Panc1 (cell line): Measurements from ENCODE around the gene CFAP300. TPM values are rescaled to one million over a fixed set of nuclear protein-coding genes. Genes with fewer than 3 reads are reported as not detected.

Experiments
- ATAC-seq: fragments of 200-7000 bp; cut with Tn5 transposase; 2 replicates; pipeline ENCODE4 v1.9.1; 2020; ENCODE audit warnings: mild to moderate bottlenecking, moderate library complexity
- BruUV-seq: library from RNA; stranded (reverse); fragments of 400-500 nt; replicated peaks from 2 replicates; lab custom pipeline; 2021; lab: Mats Ljungman, UMichigan
- CTCF ChIA-PET: fragments of 300-600 bp; sonication (Branson Sonifier 250); formaldehyde crosslinking; loops from one replicate; lab custom pipeline; 2022; ENCODE audit warnings: antibody characterized with exemption; lab: Charles Lee
- POLR2A ChIA-PET: fragments of 300-600 bp; sonication (Branson Sonifier 250); formaldehyde crosslinking; loops from one replicate; lab custom pipeline; 2022; ENCODE audit warnings: antibody characterized with exemption; lab: Charles Lee
- DNase-seq: peaks from one replicate; pipeline ENCODE4 v3.0.0-alpha.2; 2010; ENCODE audit warnings: low read depth, low spot score
- H3K27ac ChIP-seq: 2 replicates; pipeline ENCODE4 v1.5.1; 2011; ENCODE audit warnings: mild to moderate bottlenecking, low read length, inconsistent platforms
- H3K27me3 ChIP-seq: fragments of 200-500 bp; sonication (Bioruptor generic); 2 replicates; pipeline ENCODE4 v1.6.0; 2014; ENCODE audit warnings: low read length, inconsistent platforms; ENCODE audit not compliant: control insufficient read depth, insufficient read depth
- H3K36me3 ChIP-seq: fragments of 200-500 bp; sonication (Bioruptor generic); 2 replicates; pipeline ENCODE4 v1.5.1; 2014; ENCODE audit warnings: inconsistent platforms, mild to moderate bottlenecking, low read length, moderate library complexity; ENCODE audit not compliant: control insufficient read depth, insufficient read depth
- H3K4me1 ChIP-seq: 2 replicates; pipeline ENCODE4 v1.5.1; 2011; ENCODE audit warnings: inconsistent platforms, mild to moderate bottlenecking, low read length, moderate library complexity; ENCODE audit not compliant: control insufficient read depth, insufficient read depth
- H3K4me3 ChIP-seq, 2 experiments: 2 replicates each; pipeline ENCODE4 v1.5.1; 2011 to 2012; ENCODE audit warnings: low read depth in 2 of 2, low read length in 2 of 2, mild to moderate bottlenecking in 2 of 2, inconsistent platforms in 1 of 2, moderate library complexity in 1 of 2
- H3K9me3 ChIP-seq: fragments of 200-500 bp; sonication (Bioruptor generic); 2 replicates; pipeline ENCODE4 v1.5.1; 2014; ENCODE audit warnings: low read depth, mild to moderate bottlenecking, inconsistent platforms, low read length, moderate library complexity; ENCODE audit not compliant: control insufficient read depth, insufficient read depth
- POLR2AphosphoS5 ChIP-seq: IDR thresholded peaks from 2 replicates; pipeline ENCODE4 v1.6.1; 2012; ENCODE audit warnings: mild to moderate bottlenecking, low read depth, low read length, moderate library complexity
- REST ChIP-seq, 2 experiments: IDR thresholded peaks; 2 replicates each; pipeline ENCODE4 v1.6.1; 2011 to 2012; ENCODE audit warnings: low read depth in 2 of 2, control low read depth in 1 of 2, low read length in 1 of 2, mild to moderate bottlenecking in 1 of 2, moderate library complexity in 1 of 2; ENCODE audit not compliant: insufficient read depth in 1 of 2
- SIN3A ChIP-seq: IDR thresholded peaks from 2 replicates; pipeline ENCODE4 v1.6.1; 2012; ENCODE audit warnings: low read depth, mild to moderate bottlenecking, low read length, moderate library complexity, borderline replicate concordance; ENCODE audit not compliant: insufficient read depth
- TCF7L2 ChIP-seq: IDR thresholded peaks from 2 replicates; pipeline ENCODE4 v1.6.1; 2011; ENCODE audit warnings: mild to moderate bottlenecking, low read depth, low read length, inconsistent platforms
- in situ Hi-C: cut with HindIII; loops from 2 replicates; pipeline ENCODE4 v1.10.0; 2016; ENCODE audit warnings: low sequenced_read_pairs, low pct_unique_long_range_greater_than_20kb
- intact Hi-C: fragments of 100-400 bp; cut with micrococcal nuclease; formaldehyde crosslinking; loops from one replicate; pipeline ENCODE4 v1.10.0; 2022; ENCODE audit not compliant: unreplicated experiment
- total RNA-seq: library from RNA; stranded (reverse); gene quantifications from one replicate; pipeline ENCODE4 v1.2.1, GENCODE V29; 2021; ENCODE audit not compliant: unreplicated experiment
- TF ChIP-seq, protein P1 (sequence below): fragments of 450-650 bp; IDR thresholded peaks from 2 replicates; pipeline ENCODE4 v1.5.1; 2017; ENCODE audit warnings: mild to moderate bottlenecking

The CFAP300 gene
- total RNA-seq, 1 experiment from 2014 or later: 6.4 TPM

GRCh38 chr11:102050927-102051575 lies 3.8 kb downstream of the CFAP300 start:
- DNase-seq: no peak
- Histone ChIP-seq H3K27ac (no peak overlapping the region), H3K4me1 (peaks cover 11% of the 10 kb centered on the region), H3K27me3 (no peaks in the 10 kb centered on the region), H3K9me3 (no peaks in the 10 kb centered on the region), H3K4me3 (no peak overlapping the region), H3K36me3 (no peaks in the 10 kb centered on the region)
- no peak for ATAC-seq
- ChIA-PET CTCF (no interaction called here), POLR2A (no interaction called here)
- in situ Hi-C loops: no loop called here
- BruUV-seq: no TSS peak
- TF ChIP-seq, protein P1, sequence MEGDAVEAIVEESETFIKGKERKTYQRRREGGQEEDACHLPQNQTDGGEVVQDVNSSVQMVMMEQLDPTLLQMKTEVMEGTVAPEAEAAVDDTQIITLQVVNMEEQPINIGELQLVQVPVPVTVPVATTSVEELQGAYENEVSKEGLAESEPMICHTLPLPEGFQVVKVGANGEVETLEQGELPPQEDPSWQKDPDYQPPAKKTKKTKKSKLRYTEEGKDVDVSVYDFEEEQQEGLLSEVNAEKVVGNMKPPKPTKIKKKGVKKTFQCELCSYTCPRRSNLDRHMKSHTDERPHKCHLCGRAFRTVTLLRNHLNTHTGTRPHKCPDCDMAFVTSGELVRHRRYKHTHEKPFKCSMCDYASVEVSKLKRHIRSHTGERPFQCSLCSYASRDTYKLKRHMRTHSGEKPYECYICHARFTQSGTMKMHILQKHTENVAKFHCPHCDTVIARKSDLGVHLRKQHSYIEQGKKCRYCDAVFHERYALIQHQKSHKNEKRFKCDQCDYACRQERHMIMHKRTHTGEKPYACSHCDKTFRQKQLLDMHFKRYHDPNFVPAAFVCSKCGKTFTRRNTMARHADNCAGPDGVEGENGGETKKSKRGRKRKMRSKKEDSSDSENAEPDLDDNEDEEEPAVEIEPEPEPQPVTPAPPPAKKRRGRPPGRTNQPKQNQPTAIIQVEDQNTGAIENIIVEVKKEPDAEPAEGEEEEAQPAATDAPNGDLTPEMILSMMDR: no peak
- no peak for TF ChIP-seq POLR2AphosphoS5
- TF ChIP-seq REST (IDR thresholded peaks at IDR 0.05; ENCODE audit: insufficient read depth in 1 of 2, low read depth in 2 of 2, low read length in 1 of 2): no peak
- no peak for TF ChIP-seq TCF7L2
- no peak for TF ChIP-seq SIN3A
- intact Hi-C loops: no loop called here

DNA sequence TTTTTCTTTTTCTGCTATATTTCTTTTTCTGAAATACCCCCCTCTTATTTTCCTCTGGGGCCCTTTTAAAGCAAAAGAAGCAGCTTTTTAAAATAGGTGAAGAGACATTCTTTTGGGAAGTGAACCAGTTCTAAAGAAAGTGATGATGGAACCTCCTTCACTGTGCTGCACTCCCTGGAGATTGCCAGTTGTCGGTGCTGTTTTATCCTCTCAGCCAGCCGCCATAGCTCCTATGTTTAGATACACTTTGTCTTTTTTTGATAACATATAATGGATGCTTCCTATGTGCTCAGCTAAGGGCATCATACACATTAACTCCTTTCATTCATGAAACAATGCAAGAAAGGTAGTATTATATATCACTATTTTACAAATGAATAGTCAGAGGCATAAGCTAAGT lies 14.0 kb downstream of the CFAP300 start:
- H3K4me3 ChIP-seq: no peak overlapping the region
- no peak for TF ChIP-seq TCF7L2
- TF ChIP-seq REST (IDR thresholded peaks at IDR 0.05; ENCODE audit: insufficient read depth in 1 of 2, low read depth in 2 of 2, low read length in 1 of 2): no peak
- TF ChIP-seq, protein P1: peak; percentile 72
- no TSS peak for BruUV-seq
- ATAC-seq (peak; percentile 82), DNase-seq (no peak)
- ChIA-PET POLR2A (no interaction called here), CTCF (no interaction called here)
- intact Hi-C loops (no loop called here), in situ Hi-C loops (no loop called here)
- H3K27me3 ChIP-seq: no peaks in the 10 kb centered on the region
- no peaks in the 10 kb centered on the region for H3K36me3 ChIP-seq
- H3K9me3 ChIP-seq: no peaks in the 10 kb centered on the region
- no peaks in the 10 kb centered on the region for H3K4me1 ChIP-seq
- H3K27ac ChIP-seq: no peak overlapping the region
